Ishikawa (cell line): ENCODE data around the gene GABRR1.

ENCODE experiments used
- EP300 ChIP-seq: IDR thresholded peaks from 2 replicates; pipeline ENCODE4 v1.6.1; 2012; ENCODE audit warnings: borderline replicate concordance
- NFIC ChIP-seq: IDR thresholded peaks from 2 replicates; pipeline ENCODE4 v1.6.1; 2012
- TCF12 ChIP-seq: IDR thresholded peaks from 2 replicates; pipeline ENCODE4 v1.6.1; 2012; ENCODE audit warnings: low read depth
- TEAD4 ChIP-seq: IDR thresholded peaks from 2 replicates; pipeline ENCODE4 v1.6.1; 2012
- YY1 ChIP-seq: IDR thresholded peaks from 2 replicates; pipeline ENCODE4 v1.6.1; 2012; ENCODE audit warnings: low read depth

GRCh38 chr6:89217299-89217910 is at the start of gene GABRR1:
- no peak for TF ChIP-seq EP300
- no peak for TF ChIP-seq TCF12
- no peak for TF ChIP-seq YY1
- no peak for TF ChIP-seq TEAD4
- no peak for TF ChIP-seq NFIC
